H1 (cell line): Measurements from ENCODE around the gene ASIC1. TPM values are rescaled to one million over a fixed set of nuclear protein-coding genes. Genes with fewer than 3 reads are reported as not detected.

ENCODE experiments used
- CHD1 ChIP-seq: IDR thresholded peaks from 2 replicates; pipeline ENCODE4 v1.6.1; 2012; ENCODE audit warnings: low read depth, low read length, improper control_type of control experiment
- CHD7 ChIP-seq: fragments of 300-600 bp; sonication (generic); IDR thresholded peaks from 2 replicates; pipeline ENCODE4 v1.7.1; 2012; ENCODE audit warnings: low read length, moderate library complexity, mild to moderate bottlenecking, inconsistent platforms; ENCODE audit not compliant: insufficient replicate concordance
- CREB1 ChIP-seq: IDR thresholded peaks from 2 replicates; pipeline ENCODE4 v1.6.1; 2012; ENCODE audit warnings: inconsistent platforms
- EGR1 ChIP-seq: IDR thresholded peaks from 2 replicates; pipeline ENCODE4 v1.6.1; 2011; ENCODE audit warnings: low read depth, low read length, borderline replicate concordance
- GABPA ChIP-seq: IDR thresholded peaks from 2 replicates; pipeline ENCODE4 v1.6.1; 2011; ENCODE audit warnings: mild to moderate bottlenecking, low read length, moderate library complexity, borderline replicate concordance; ENCODE audit not compliant: insufficient read depth
- KDM4A ChIP-seq: IDR thresholded peaks from one replicate; pipeline ENCODE4 v1.7.1; 2012; ENCODE audit warnings: low read depth, mild to moderate bottlenecking, moderate library complexity, low read length, inconsistent platforms; ENCODE audit not compliant: severe bottlenecking
- PHF8 ChIP-seq: fragments of 200-600 bp; sonication (generic); conservative IDR thresholded peaks from 2 replicates; pipeline ENCODE4 v1.7.1; 2012; ENCODE audit warnings: low read depth, mild to moderate bottlenecking, inconsistent platforms, low read length, moderate library complexity
- RFX5 ChIP-seq: IDR thresholded peaks from 2 replicates; pipeline ENCODE4 v1.6.1; 2011; ENCODE audit warnings: low read depth, low read length, improper control_type of control experiment, borderline replicate concordance
- SIN3A ChIP-seq, 2 experiments: IDR thresholded peaks in 1 of 2; conservative IDR thresholded peaks in 1 of 2; 2 replicates each; pipeline ENCODE4 v1.6.1; 2011 to 2012; ENCODE audit warnings: low read length in 2 of 2, improper control_type of control experiment in 1 of 2, low read depth in 1 of 2, mild to moderate bottlenecking in 1 of 2
- polyA plus RNA-seq, 7 experiments: library from polyadenylated mRNA; depleted of rRNA in 3 of 7; stranded (reverse) in 5 of 7; unstranded in 2 of 7; fragments of >200 nt in 5 of 7; fragments of 200-250 nt in 2 of 7; gene quantifications; 1 replicate in 5 of 7; 2 replicates in 1 of 7; 4 replicates in 1 of 7; pipeline versions ENCODE4 v1.2.1 to v1.2.3, GENCODE V29; 2011 to 2013; ENCODE audit warnings: missing spikeins in 2 of 7, mixed read lengths in 2 of 7
- total RNA-seq: library from RNA; stranded (reverse); fragmentation: NEBNext Ultra II Directional; extraction: Animal tissue kit (Norgen Biotek cat#: 25700); gene quantifications from 2 replicates; pipeline ENCODE4 v1.2.1, GENCODE V29; 2021

ASIC1 gene
- total and polyA plus RNA-seq, 2 of the 8 experiments (the other 6 are each of a cell fraction or from before 2014, with no cell fraction given), result 2.4 to 4.4 TPM

- TF ChIP-seq CHD7 (no peak), RFX5 (no peak), SIN3A (conservative IDR thresholded peaks at IDR 0.05 in 1 of 2, IDR thresholded peaks at IDR 0.05 in 1 of 2; ENCODE audit: low read depth in 1 of 2, low read length in 2 of 2) (peak; percentile 23 to 96; a peak in 3 of 4 replicates), CREB1 (peak; percentile 95), EGR1 (no peak), PHF8 (peak; percentile 48), KDM4A (peak; percentile 63), CHD1 (no peak), GABPA (peak; percentile 40; the same call in 1 of the 2 replicates)
Measured at GRCh38 chr12:50025187-50026059, 32.0 kb upstream of the ASIC1 start, which contains the start of gene RACGAP1 (continued).
